Activated CD4-positive, CD25-positive, alpha-beta regulatory T cell treated with anti-CD3 and anti-CD28 coated beads, Interleukin-2, amount 50 U/mL, for 72 hours (primary cell): Measurements from ENCODE around the gene ZNF281.
"Not testable (repeated sequence)": the region's sequence is repeated elsewhere in the genome, so short reads cannot be mapped to it uniquely, and the experiment has no call there.

Experiments
- DNase-seq: peaks from one replicate; pipeline ENCODE4 v3.0.0; 2021

Gene ZNF281

DNA sequence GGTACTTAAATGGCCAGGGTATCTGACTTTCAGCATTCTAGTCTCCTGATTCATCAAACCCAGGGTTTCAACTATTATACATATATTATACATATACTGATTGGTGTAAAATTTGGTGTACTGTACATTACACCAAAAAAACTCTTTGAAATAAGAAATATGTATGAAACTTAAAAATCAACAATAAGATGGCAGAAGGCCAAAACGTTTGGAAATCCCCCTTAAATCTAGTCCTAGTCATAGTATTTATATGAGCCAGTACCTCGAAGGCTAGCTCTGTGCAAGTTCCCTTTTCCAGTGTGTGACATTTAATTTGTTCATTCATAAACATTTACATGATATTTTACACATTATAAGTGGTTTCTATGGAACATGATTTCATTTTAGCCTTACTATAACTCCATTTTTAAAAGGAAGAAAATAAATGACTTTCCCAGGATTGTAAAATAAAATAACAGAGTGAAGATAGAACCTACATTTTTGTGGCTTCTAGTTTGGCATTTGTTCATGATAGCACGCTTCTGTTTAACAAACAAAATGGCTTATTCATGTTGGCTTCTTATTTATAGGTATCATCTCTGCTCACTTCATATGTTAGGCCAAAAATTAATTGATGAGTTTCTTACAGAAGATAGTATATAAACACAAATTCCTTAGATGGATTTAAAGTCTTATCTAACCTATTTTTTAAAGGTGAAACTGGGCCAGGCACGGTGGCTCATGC, 18.8 kb upstream of the ZNF281 start:
- DNase-seq, result no peak

GRCh38 chr1:200427744-200428143, 17.9 kb upstream of the ZNF281 start:
- DNase-seq, result no peak

DNA sequence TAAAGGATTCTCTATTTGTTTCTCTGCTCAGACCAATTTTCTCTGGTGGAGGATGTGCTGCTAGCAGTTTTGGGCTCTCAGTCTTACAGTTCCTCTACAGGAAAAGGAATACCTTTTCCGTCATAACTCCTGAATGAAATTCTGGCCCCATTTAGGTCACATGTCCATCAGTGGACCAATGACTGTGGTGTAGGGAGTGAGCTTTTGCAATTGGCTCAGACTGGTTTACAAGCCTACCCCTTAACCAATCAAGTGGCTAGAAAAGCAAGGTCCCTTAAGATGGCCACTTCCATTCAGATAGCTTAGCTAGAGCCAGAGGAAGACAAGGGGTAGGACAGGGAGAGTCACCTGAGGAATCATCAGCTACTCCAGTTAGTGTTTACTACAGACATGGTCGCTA, 16.4 kb upstream of the ZNF281 start:
- DNase-seq, result no peak

- DNase-seq, result no peak
These were observed 13.4 kb upstream of the ZNF281 start for GRCh38 chr1:200423235-200423634.

- no peak for DNase-seq
These were observed 12.4 kb upstream of the ZNF281 start for GRCh38 chr1:200422211-200422610.

DNA sequence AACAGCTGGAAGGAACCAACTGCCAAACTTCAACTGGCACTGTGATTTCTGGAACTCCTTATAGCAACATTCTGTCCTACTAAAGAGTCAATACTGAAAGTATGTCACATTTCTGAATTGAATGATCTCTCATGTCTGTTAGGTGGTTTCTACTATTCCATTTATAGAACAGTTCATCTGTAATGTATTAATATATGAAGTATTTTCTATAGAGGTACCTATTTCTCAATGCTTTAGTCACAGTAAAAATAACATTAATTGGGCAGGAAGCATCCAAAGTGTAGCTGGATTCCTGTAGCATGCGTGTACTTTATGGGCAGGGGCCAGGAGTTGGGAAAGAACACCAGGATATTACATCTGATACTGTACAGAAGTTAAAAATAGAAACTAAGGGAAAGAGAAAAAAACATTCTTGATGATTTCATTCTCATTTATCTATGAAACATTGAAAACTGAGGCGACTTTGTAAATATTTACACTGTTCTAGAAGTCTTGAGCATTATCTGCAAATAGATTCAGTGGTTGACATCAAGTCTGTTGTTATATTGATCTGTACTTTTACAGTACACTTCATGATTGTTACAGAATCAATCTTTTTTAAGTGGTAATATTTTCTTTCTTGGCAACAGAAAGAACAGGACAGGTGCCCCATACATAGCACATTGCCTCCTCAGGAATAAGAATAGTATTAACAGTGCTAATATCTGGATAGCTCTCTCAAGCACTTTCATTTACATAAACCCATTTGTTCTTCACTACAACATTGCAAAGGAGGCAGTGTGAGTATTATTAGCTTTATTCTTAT, 6.2 kb upstream of the ZNF281 start:
- no peak for DNase-seq

GRCh38 chr1:200415227-200415626, 5.4 kb upstream of the ZNF281 start:
- no peak for DNase-seq

DNA sequence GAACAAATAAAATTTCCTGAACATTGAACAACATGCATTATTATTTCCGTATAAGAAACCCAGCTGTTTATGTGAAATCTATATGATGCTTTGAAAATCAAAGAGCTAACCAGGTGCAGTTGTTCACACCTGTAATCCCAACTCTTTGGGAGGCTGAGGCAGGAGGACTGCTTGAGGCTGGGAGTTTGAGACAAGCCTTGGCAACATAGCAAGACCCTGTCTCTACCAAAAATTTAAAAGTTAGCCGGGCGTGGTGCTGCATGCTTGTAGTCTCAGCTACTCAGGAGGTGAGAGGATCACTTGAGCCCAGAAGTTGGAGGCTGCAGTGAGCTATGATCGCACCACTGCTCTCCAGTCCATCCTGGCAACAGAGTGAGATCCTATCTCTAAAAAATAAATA, 4.8 kb upstream of the ZNF281 start:
- no peak for DNase-seq

- not testable (repeated sequence) for DNase-seq
These were observed 3.9 kb upstream of the ZNF281 start for GRCh38 chr1:200413766-200414165.

- DNase-seq, result no peak
These were observed 1.8 kb upstream of the ZNF281 start for GRCh38 chr1:200411406-200412257.

GRCh38 chr1:200410566-200410878, 686 bp upstream of the ZNF281 start:
- DNase-seq, result no peak

DNA sequence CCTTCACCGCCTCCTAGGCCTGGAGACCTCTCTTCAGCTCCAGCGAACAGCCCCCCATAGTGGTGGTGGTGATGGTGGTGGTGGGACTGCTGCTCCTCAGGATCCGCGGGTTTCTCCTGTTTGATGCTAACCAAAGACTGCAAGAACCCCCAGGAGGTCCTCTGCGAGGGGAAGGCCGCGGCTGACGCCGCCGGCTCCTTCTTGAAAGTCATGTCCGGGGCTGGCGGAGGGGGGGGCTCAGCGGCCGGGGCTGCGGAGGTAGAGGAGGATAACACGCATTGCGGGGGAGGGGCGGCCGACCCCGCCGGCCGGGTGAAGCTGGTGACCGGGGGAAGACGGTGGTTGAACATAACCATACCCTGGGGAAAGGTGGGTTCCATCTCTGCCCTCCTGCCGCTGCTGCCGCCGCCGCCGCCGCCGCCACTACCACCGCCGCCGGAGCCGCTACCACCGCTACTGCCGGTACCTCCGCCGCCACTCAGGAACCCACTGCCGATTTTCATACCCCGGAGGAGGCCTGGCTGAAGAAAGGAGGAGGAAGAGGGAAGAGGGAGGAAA, 554 bp downstream of the ZNF281 start:
- no peak for DNase-seq

DNA sequence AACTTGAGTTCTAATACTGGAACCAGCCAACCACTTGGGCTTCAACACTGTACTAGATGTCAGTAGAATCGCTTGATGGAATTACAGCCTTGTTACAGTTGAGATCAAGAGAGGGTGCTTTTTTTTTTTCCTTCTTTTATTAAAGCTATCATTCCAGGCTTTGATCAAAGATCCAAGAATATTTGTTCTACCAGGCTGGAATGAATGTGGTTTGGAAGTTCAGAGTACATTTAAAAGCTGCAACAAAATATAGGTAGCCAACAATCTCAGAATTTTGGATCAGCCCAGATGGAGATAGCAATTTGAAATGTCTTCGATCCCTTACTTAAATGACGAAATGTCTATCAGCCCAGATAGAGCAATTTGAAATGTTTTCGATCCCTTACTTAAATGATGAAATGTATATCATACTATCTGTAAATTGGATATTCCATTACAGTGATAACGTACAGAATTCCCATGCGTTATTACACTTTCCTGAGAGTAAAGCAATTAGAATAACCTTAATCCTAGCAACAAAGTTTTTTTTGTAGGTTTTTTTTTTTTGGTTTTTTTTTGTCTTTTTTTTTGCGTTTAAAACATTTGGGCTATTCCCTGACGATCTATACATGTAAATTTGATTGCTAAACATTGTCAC, 3.6 kb downstream of the ZNF281 start:
- DNase-seq, result no peak

DNA sequence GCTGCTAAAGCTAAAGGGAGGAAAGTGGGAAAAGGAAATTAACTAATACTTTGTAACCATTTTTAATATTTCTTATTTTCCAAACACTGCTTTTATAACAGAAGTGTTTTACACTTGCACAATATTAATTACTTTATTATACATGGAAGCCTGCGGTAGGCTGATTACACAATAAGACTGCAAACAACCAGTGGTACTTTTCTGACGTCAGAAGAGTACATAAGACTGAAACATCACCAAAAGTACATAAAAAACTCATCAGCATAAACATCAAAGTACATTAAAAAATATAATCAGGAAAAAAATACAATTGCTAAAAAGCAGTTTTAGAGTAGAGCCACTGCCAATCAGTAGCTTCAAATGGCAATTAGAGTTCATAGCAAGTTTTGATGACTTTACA, 4.6 kb downstream of the ZNF281 start:
- DNase-seq, result no peak

DNA sequence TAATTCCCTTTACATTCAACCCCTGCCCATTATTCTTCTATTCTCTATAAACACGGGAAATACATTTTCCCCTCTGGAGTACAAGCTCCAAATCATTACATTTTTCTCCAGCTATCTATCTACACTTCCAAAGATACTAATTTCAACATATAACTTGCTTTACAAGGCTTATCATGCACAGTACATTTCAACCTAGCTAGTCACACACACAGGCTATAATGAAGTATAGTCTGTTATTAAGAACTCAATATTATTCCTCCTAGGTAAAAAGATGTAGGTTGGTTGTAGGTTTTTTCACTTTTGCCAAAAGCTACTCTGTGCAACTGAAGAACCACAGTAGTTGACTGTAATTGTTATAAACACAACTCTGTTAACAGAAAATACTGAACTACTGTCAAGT, 8.1 kb downstream of the ZNF281 start:
- DNase-seq, result no peak

DNA sequence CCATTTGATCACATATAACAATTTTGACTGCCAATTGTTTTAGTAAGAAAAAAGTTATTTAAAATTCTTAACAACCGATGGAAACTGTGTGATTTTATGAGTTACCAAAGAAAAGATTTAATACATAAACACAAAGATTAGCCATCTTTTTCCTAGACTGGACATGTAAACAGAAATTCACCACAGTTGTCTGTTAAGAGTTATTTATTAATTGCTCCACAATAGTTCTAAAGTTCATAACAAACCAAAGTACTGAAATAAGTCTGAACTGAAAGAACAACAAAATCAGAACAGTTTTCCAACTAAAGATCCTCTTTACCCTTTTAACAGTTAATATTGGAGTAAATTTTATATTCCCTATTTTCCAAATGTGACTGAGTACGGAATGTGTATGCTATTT, 8.6 kb downstream of the ZNF281 start:
- DNase-seq, result no peak

DNA sequence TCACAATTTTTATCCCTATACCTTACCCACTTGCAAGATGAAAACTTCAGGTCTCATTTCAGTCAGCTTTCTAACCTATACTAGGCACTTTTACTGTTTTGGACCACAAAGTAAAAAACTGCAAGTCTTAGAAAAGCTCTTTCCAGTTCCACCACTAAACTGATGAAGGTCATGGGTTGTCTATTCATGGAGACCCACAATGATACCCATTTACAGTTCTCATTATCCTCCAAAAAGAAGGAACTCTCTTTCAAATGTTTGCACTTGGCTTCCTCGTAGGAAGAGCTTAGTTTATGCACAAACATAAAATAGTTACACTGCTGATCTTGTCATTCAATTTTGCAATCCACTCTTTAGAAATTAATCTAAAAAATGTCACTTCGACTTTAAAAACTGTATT, 9.3 kb downstream of the ZNF281 start:
- DNase-seq, result no peak

- no peak for DNase-seq
These were observed 10.0 kb downstream of the ZNF281 start for GRCh38 chr1:200399860-200400259.

DNA sequence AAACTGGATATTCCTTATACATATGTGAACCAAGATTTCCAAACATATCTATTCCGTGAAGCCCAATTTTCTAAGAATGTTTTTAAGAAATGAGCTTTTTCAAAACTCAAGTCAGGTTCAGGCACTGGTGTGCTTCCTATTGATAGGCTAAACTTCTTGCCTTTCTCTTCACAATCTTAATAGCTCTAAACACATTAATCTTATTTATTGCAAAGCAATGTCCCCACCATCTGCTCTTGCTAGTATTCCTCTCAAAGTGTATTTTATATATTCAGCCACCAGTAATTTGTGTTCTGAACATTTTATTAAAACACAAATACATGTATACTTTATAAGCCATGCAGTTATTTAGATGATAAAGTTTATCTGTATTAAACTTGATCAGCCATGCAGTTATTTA, 11.5 kb downstream of the ZNF281 start:
- DNase-seq, result no peak

- no peak for DNase-seq
These were observed 17.1 kb downstream of the ZNF281 start for GRCh38 chr1:200392625-200393185.

DNA sequence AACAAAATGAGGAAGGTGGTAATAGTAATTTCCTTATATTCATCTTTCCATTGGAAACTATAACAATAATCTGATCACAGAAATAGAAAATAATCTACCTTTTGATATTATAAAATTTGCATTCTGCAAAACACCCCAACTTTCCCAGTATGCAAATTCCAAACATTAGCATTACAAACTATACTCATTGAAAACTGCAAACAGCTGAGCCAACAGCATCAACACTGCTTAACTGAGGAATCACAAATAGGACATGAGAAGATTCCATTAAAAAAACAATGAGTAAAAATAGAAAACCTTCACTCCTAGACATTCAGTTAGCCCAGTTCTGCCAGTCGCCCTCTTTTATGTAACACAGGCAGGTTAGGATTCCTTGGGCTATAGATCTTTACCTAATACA, 18.1 kb downstream of the ZNF281 start:
- no peak for DNase-seq

GRCh38 chr1:200388791-200389190, 21.0 kb downstream of the ZNF281 start:
- no peak for DNase-seq

- no peak for DNase-seq
These were observed 23.4 kb downstream of the ZNF281 start for GRCh38 chr1:200386416-200386815.
